Vagina (tissue), 2 donors: Measurements from ENCODE around the gene MYLK4.

ENCODE experiments used
- CTCF ChIP-seq, 3 experiments: fragments of 450-650 bp in 2 of 3; fragments of 200-600 bp in 1 of 3; sonication (generic) in 1 of 3; IDR thresholded peaks; one replicate each; pipeline ENCODE4 v1.5.1; 2017 to 2019; ENCODE audit warnings: antibody characterized with exemption in 3 of 3, mild to moderate bottlenecking in 2 of 3, moderate library complexity in 2 of 3
- POLR2A ChIP-seq, 2 donors: fragments of 450-650 bp; IDR thresholded peaks; one replicate each; pipeline ENCODE4 v1.6.1; 2017; ENCODE audit warnings: antibody characterized with exemption in 2 of 2, mild to moderate bottlenecking in 2 of 2, moderate library complexity in 2 of 2

- TF ChIP-seq CTCF (IDR thresholded peaks at IDR 0.05) (no peak), POLR2A (IDR thresholded peaks at IDR 0.05) (no peak)
Observed at GRCh38 chr6:2686515-2686914, 64.2 kb downstream of the MYLK4 start.
